ENCODE measurements around the gene PTPRU.

Gene PTPRU

GRCh38 chr1:29365906-29366670, 129.8 kb downstream of the PTPRU start:
- DNase-seq (ENCODE audit: low read depth in 2 of 2), result no peak

- DNase-seq (ENCODE audit: low read depth in 2 of 2), result no peak
Measured at GRCh38 chr1:29368936-29369932, 132.9 kb downstream of the PTPRU start.

DNA sequence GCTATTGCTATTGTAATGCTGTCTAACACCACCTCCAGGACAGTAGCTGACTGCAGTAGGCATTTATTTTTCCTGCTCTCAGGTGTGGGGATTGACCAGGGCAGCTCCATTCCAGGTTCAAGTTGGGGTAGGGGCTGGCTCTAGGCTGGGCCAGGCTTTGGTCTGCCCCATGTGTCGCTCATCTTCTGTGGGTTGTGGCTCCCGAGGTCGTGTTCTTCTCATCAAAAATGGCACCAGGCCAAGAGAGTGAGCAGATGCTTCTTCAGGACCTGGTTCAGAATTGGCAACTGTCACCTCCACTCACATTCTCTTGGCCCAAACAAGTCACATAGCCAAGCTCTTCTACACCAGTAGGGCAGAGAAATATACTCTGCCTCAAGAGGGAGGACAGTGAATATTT, 133.7 kb downstream of the PTPRU start:
- no peak for DNase-seq (ENCODE audit: low read depth in 2 of 2)

DNA sequence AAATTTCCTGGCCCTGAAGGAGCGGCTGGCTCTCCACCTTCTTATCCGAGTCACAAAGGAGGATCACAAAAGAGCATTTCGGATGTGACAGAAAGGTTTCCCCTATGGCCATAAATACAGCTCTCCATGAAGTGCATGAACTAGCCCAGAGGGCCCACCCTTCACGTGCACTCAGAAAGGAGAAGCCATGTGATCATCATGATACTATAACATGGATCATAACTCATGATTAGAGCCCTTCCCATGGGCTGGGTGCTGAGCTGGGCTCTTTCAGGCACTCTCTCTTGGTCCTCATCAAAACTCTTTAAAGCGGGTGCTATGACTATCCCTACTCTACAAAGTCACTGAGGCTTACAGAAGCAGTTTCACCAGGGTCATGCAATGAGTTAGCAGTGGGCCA, 135.0 kb downstream of the PTPRU start:
- DNase-seq (ENCODE audit: low read depth in 2 of 2), result no peak

- DNase-seq (ENCODE audit: low read depth in 2 of 2), result no peak
Measured at GRCh38 chr1:29372108-29372507, 135.8 kb downstream of the PTPRU start.
